Heart left ventricle (tissue), 13 donors: Measurements from ENCODE around the gene CYREN.
"Not testable (repeated sequence)": the region's sequence is repeated elsewhere in the genome, so short reads cannot be mapped to it uniquely, and the experiment has no call there.

Experiments
- POLR2A ChIP-seq, 2 donors: fragments of 450-650 bp; IDR thresholded peaks; one replicate each; pipeline ENCODE4 v1.6.1; 2017; ENCODE audit warnings: antibody characterized with exemption in 2 of 2, mild to moderate bottlenecking in 2 of 2, moderate library complexity in 2 of 2
- TF ChIP-seq, protein P1 (sequence below), 12 donors: fragments of 200-600 bp; sonication (generic) in 4 of 12; IDR thresholded peaks; one replicate each; pipeline versions ENCODE4 v1.5.0 to v1.8.0; 2018 to 2022; ENCODE audit warnings: antibody characterized with exemption in 12 of 12, mild to moderate bottlenecking in 5 of 12
- donor health status: ischemic (EF 13 %, LVEDD 7.1; RV severe dilation, severe dysfunction).
- donor health status: DM: no; HTN: yes; CAD: no.
- donor health status: DM: no; HTN: no; CAD: no.
- donor health status: ischemic (EF 25% LVEDD 6.9; RV normal size, moderate dysfunction).
- donor health status: ischemic (EF 25% LVEDD 5.7; RV mildly dilated, moderate dysfunction).
- donor health status: ischemic (EF 35%, LVEDD 5.7; RV mildly dilated, moderate dysfunction).
- donor health status: nonischemic (EF 11% LVEDD 7.7; RV severe dilation, severe dysfunction).
- donor health status: DM: yes; HTN: yes; CAD: no.
- donor health status: PGD.
- donor health status: ischemic (EF 29% LVEDD 5.4; RV normal size, mild dysfunction).
- donor health status: nonischemic (EF 23%, LVEDD 6.1; RV moderate dilation, normal function).

DNA sequence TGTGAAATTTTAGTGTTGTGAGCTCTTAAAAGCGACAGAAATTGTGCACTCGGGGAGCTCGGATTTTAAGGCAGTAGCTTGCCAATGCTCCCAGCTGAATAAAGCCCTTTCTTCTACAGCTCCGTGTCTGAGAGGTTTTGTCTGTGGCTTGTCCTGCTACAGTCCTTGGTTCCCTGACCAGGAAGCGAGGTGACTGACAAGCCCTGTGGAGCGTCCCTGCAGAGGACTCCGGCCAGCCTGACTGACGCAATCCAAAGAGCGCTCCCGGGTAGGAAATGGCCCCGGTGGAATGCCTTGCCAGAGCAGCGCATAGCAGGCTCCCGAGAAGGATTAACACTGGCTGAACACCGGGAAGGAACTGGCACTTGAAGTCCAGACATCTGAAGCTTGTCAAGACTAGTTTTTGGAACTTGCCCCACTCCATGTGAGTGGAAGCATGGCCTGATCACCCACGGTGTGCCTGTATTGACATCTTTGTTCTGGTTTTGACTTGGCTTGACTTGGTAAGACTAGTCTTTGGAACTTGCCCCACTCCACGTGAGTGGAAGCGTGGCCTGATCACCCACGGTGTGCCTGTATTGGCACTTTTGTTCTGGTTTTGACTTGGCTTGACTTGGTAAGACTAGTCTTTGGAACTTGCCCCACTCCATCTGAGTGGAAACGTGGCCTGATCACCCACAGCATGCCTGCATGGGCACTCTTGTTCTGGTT lies 1.2 kb upstream of the CYREN start:
- TF ChIP-seq POLR2A (IDR thresholded peaks at IDR 0.05): not testable (repeated sequence)
- TF ChIP-seq, protein P1, sequence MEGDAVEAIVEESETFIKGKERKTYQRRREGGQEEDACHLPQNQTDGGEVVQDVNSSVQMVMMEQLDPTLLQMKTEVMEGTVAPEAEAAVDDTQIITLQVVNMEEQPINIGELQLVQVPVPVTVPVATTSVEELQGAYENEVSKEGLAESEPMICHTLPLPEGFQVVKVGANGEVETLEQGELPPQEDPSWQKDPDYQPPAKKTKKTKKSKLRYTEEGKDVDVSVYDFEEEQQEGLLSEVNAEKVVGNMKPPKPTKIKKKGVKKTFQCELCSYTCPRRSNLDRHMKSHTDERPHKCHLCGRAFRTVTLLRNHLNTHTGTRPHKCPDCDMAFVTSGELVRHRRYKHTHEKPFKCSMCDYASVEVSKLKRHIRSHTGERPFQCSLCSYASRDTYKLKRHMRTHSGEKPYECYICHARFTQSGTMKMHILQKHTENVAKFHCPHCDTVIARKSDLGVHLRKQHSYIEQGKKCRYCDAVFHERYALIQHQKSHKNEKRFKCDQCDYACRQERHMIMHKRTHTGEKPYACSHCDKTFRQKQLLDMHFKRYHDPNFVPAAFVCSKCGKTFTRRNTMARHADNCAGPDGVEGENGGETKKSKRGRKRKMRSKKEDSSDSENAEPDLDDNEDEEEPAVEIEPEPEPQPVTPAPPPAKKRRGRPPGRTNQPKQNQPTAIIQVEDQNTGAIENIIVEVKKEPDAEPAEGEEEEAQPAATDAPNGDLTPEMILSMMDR (IDR thresholded peaks at IDR 0.05): not testable (repeated sequence)
